ENCODE measurements around the gene ERI2. TPM values are rescaled to one million over a fixed set of nuclear protein-coding genes. Genes with fewer than 3 reads are reported as not detected.
A peak's percentile ranks its signal among the peaks of the same experiment; 100 is the strongest.

The ERI2 gene
- 10.3 and 11.3 TPM in 2 replicates for total RNA-seq

GRCh38 chr16:20806168-20807050, at the start of gene ERI2, which contains the start of gene REXO5:
Gene ERI2 (minus strand): TSS chr16:20806472. CDS start chr16:20806430, 42 bp downstream.
Gene REXO5 (plus strand): TSS chr16:20806527. CDS start chr16:20806954, 427 bp downstream.
- peak; percentile 65 for DNase-seq (ENCODE audit: extremely low read depth, low read depth, low spot score)

- no peak for DNase-seq (ENCODE audit: extremely low read depth, low read depth, low spot score)
These were observed 48.7 kb upstream of the ERI2 start for GRCh38 chr16:20854963-20855362.

GRCh38 chr16:20853981-20854620, 47.8 kb upstream of the ERI2 start:
- no peak for DNase-seq (ENCODE audit: extremely low read depth, low read depth, low spot score)

GRCh38 chr16:20853143-20853542, 46.9 kb upstream of the ERI2 start:
- DNase-seq (ENCODE audit: extremely low read depth, low read depth, low spot score) = no peak

GRCh38 chr16:20851601-20852000, 45.3 kb upstream of the ERI2 start:
- DNase-seq (ENCODE audit: extremely low read depth, low read depth, low spot score) = no peak

- no peak for DNase-seq (ENCODE audit: extremely low read depth, low read depth, low spot score)
These were observed 44.7 kb upstream of the ERI2 start for GRCh38 chr16:20850981-20851380.

GRCh38 chr16:20849589-20850390, 43.5 kb upstream of the ERI2 start:
- DNase-seq (ENCODE audit: extremely low read depth, low read depth, low spot score) = peak; percentile 55

- no peak for DNase-seq (ENCODE audit: extremely low read depth, low read depth, low spot score)
These were observed 41.3 kb upstream of the ERI2 start for GRCh38 chr16:20847550-20847949.

- DNase-seq (ENCODE audit: extremely low read depth, low read depth, low spot score) = no peak
These were observed 40.3 kb upstream of the ERI2 start for GRCh38 chr16:20846551-20846950.

- no peak for DNase-seq (ENCODE audit: extremely low read depth, low read depth, low spot score)
These were observed 39.8 kb upstream of the ERI2 start for GRCh38 chr16:20846030-20846429.

GRCh38 chr16:20844588-20844987, 38.3 kb upstream of the ERI2 start:
- no peak for DNase-seq (ENCODE audit: extremely low read depth, low read depth, low spot score)

GRCh38 chr16:20844054-20844453, 37.8 kb upstream of the ERI2 start:
- no peak for DNase-seq (ENCODE audit: extremely low read depth, low read depth, low spot score)

GRCh38 chr16:20839504-20839903, 33.2 kb upstream of the ERI2 start:
- no peak for DNase-seq (ENCODE audit: extremely low read depth, low read depth, low spot score)

GRCh38 chr16:20838240-20838639, 32.0 kb upstream of the ERI2 start:
- no peak for DNase-seq (ENCODE audit: extremely low read depth, low read depth, low spot score)

GRCh38 chr16:20833086-20833485, 26.8 kb upstream of the ERI2 start:
- DNase-seq (ENCODE audit: extremely low read depth, low read depth, low spot score) = no peak

GRCh38 chr16:20830372-20830771, 24.1 kb upstream of the ERI2 start:
- DNase-seq (ENCODE audit: extremely low read depth, low read depth, low spot score) = no peak

GRCh38 chr16:20829536-20829935, 23.3 kb upstream of the ERI2 start:
- DNase-seq (ENCODE audit: extremely low read depth, low read depth, low spot score) = no peak

GRCh38 chr16:20826039-20826566, 19.8 kb upstream of the ERI2 start:
- DNase-seq (ENCODE audit: extremely low read depth, low read depth, low spot score) = no peak

- DNase-seq (ENCODE audit: extremely low read depth, low read depth, low spot score) = no peak
These were observed 16.5 kb upstream of the ERI2 start for GRCh38 chr16:20822521-20823325.

GRCh38 chr16:20821682-20822081, 15.4 kb upstream of the ERI2 start:
- DNase-seq (ENCODE audit: extremely low read depth, low read depth, low spot score) = no peak

All from glomerular endothelial cell (primary cell).